ENCODE results near the gene INSC.

The INSC gene

GRCh38 chr11:15199693-15200092 lies 85.0 kb downstream of the INSC start:
- no peak for FAIRE-seq
- DNase-seq (ENCODE audit: insufficient read length, low spot score): no peak
- TF ChIP-seq POLR2A (IDR thresholded peaks at IDR 0.05; ENCODE audit: low read depth, low read length): no peak

DNA sequence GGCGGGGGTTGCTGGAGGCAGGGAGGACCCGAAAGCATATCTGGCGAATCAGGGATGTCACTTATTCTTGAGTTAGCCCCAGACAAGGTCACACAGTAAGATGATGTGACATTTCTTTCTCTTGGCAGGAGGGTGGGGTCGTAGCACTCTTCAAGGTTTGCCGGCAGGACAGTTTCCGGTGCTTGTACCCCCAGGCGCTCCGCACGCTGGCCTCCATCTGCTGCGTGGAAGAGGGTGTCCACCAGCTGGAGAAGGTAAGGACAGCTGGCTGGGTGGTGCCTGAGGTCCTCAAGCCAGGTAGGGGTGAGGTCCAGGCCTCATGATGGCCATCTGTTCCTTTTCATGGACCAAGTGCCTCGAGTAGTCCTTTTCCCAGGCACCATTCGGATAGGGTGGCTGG lies 86.0 kb downstream of the INSC start:
- DNase-seq (ENCODE audit: insufficient read length, low spot score) (no peak), FAIRE-seq (no peak)
- no peak for TF ChIP-seq SPI1 (IDR thresholded peaks at IDR 0.05; ENCODE audit: low read depth, low read length)
- no peak for TF ChIP-seq TAF1 (IDR thresholded peaks at IDR 0.05; ENCODE audit: low read depth, low read length)
- no peak for TF ChIP-seq POLR2A (IDR thresholded peaks at IDR 0.05; ENCODE audit: low read depth, low read length)
- no peak for TF ChIP-seq POU2F2 (IDR thresholded peaks at IDR 0.05; ENCODE audit: low read depth, low read length)
- TF ChIP-seq PAX5 (IDR thresholded peaks at IDR 0.05; ENCODE audit: insufficient read depth, low read length, severe bottlenecking): no peak
- TF ChIP-seq POLR2AphosphoS5 (IDR thresholded peaks at IDR 0.05; ENCODE audit: low read depth, low read length): no peak

DNA sequence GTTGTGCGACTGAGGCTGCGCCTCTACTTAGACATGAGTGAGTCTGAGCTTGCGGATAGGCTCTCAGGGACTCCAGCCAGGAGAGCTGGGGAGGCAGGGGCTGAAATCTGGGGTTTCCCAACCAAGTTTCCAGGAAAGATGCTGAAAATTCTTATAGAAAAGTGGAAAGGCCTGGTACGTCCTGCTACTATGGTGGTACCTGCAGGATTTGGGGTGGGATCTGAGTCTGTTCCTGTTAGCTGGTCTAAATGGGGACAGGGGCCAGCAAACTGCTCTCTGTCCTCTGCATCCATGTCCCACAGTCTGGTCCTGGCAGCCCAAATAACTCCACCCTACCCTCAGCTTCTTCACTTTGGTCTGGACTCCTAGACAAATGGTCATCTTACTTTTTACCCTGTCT lies 86.9 kb downstream of the INSC start:
- no peak for DNase-seq (ENCODE audit: insufficient read length, low spot score)
- FAIRE-seq: no peak
- TF ChIP-seq POLR2AphosphoS5 (IDR thresholded peaks at IDR 0.05; ENCODE audit: low read depth, low read length): no peak
- TF ChIP-seq PAX5 (IDR thresholded peaks at IDR 0.05; ENCODE audit: insufficient read depth, low read length, severe bottlenecking): no peak
- TF ChIP-seq POU2F2 (IDR thresholded peaks at IDR 0.05; ENCODE audit: low read depth, low read length): no peak
- TF ChIP-seq SPI1 (IDR thresholded peaks at IDR 0.05; ENCODE audit: low read depth, low read length): no peak
- TF ChIP-seq POLR2A (IDR thresholded peaks at IDR 0.05; ENCODE audit: low read depth, low read length): no peak
- TF ChIP-seq TAF1 (IDR thresholded peaks at IDR 0.05; ENCODE audit: low read depth, low read length): no peak

DNA sequence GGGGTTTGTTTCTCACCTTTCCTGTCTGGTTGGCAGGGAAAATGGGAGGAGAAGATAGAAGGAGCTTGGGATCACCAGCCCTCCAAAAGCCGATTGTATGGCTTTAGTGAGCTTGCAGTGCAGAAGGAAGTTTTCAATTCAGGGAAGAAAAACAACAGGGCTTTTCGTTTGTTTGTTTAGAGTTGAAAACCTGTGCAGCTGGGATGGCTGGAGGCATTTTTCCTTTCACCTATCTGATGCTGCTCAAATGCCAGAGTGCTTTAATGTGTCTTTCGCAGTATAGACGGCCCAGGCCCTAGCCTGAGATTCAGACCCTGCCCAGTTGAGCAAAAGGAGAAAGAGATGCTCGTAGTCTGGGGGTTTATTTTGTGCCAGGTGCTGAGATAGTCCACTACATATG lies 87.9 kb downstream of the INSC start:
- FAIRE-seq (no peak), DNase-seq (ENCODE audit: insufficient read length, low spot score) (no peak)
- TF ChIP-seq POLR2A (IDR thresholded peaks at IDR 0.05; ENCODE audit: low read depth, low read length): no peak
- TF ChIP-seq POLR2AphosphoS5 (IDR thresholded peaks at IDR 0.05; ENCODE audit: low read depth, low read length): no peak
- TF ChIP-seq PAX5 (IDR thresholded peaks at IDR 0.05; ENCODE audit: insufficient read depth, low read length, severe bottlenecking): no peak
- no peak for TF ChIP-seq TAF1 (IDR thresholded peaks at IDR 0.05; ENCODE audit: low read depth, low read length)
- no peak for TF ChIP-seq SPI1 (IDR thresholded peaks at IDR 0.05; ENCODE audit: low read depth, low read length)
- TF ChIP-seq POU2F2 (IDR thresholded peaks at IDR 0.05; ENCODE audit: low read depth, low read length): no peak

DNA sequence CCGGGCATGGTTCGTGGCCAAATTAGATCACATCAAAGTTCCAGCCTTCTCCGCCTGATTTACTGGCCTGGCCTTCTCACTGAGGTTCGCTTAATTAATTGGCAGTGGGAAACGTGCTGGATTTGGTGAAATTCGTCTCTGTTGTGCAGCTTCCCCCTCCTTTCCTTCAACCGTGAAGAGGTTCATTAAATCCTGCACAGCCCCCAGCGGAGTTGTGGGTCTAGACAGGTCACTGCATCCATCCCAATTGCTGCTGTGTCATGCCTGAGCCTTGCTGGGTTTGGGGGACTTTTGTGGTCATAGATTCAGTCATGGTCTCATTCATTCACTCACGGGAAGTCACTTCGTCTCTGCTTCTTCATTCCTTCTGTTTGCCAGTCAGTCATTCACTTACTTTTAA lies 90.0 kb downstream of the INSC start:
- TF ChIP-seq TAF1 (IDR thresholded peaks at IDR 0.05; ENCODE audit: low read depth, low read length) (no peak), POLR2A (IDR thresholded peaks at IDR 0.05; ENCODE audit: low read depth, low read length) (no peak), SPI1 (IDR thresholded peaks at IDR 0.05; ENCODE audit: low read depth, low read length) (no peak), POU2F2 (IDR thresholded peaks at IDR 0.05; ENCODE audit: low read depth, low read length) (no peak), POLR2AphosphoS5 (IDR thresholded peaks at IDR 0.05; ENCODE audit: low read depth, low read length) (no peak), PAX5 (IDR thresholded peaks at IDR 0.05; ENCODE audit: insufficient read depth, low read length, severe bottlenecking) (no peak)
- DNase-seq (ENCODE audit: insufficient read length, low spot score) (no peak), FAIRE-seq (no peak)

GRCh38 chr11:15206791-15207190 lies 92.1 kb downstream of the INSC start:
- FAIRE-seq (no peak), DNase-seq (ENCODE audit: insufficient read length, low spot score) (no peak)
- TF ChIP-seq POLR2A (IDR thresholded peaks at IDR 0.05; ENCODE audit: low read depth, low read length): no peak
- no peak for TF ChIP-seq TAF1 (IDR thresholded peaks at IDR 0.05; ENCODE audit: low read depth, low read length)
- no peak for TF ChIP-seq SPI1 (IDR thresholded peaks at IDR 0.05; ENCODE audit: low read depth, low read length)

GRCh38 chr11:15208378-15209222 lies 93.9 kb downstream of the INSC start:
- TF ChIP-seq TAF1 (IDR thresholded peaks at IDR 0.05; ENCODE audit: low read depth, low read length): no peak
- TF ChIP-seq POU2F2 (IDR thresholded peaks at IDR 0.05; ENCODE audit: low read depth, low read length): no peak
- no peak for TF ChIP-seq PAX5 (IDR thresholded peaks at IDR 0.05; ENCODE audit: insufficient read depth, low read length, severe bottlenecking)
- DNase-seq (ENCODE audit: insufficient read length, low spot score): peak; percentile 67
- peak; percentile 54 for FAIRE-seq

DNA sequence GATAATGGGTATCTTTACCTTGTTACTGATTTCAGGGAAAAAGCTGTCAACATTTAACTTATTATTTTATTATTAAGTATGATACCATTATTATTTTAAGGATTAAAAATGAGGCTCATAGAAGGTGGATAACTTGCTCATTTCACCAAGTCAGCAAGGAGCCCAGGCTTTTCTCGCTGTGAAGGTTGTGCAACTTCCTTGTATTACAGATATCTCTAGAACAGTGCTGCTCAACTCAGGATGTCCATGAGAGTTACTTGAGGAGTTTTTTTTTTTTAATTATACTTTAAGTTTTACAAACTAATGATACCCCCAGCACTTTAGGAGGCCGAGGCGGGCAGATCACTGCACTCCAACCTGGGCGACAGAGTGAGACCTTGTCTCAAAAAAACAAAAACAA lies 98.2 kb downstream of the INSC start:
- no peak for FAIRE-seq
- no peak for TF ChIP-seq TAF1 (IDR thresholded peaks at IDR 0.05; ENCODE audit: low read depth, low read length)
- TF ChIP-seq POU2F2 (IDR thresholded peaks at IDR 0.05; ENCODE audit: low read depth, low read length): no peak
- TF ChIP-seq PAX5 (IDR thresholded peaks at IDR 0.05; ENCODE audit: insufficient read depth, low read length, severe bottlenecking): no peak
- no peak for TF ChIP-seq POLR2AphosphoS5 (IDR thresholded peaks at IDR 0.05; ENCODE audit: low read depth, low read length)
- TF ChIP-seq SPI1 (IDR thresholded peaks at IDR 0.05; ENCODE audit: low read depth, low read length): no peak
- TF ChIP-seq POLR2A (IDR thresholded peaks at IDR 0.05; ENCODE audit: low read depth, low read length): no peak
- DNase-seq (ENCODE audit: insufficient read length, low spot score): no peak

DNA sequence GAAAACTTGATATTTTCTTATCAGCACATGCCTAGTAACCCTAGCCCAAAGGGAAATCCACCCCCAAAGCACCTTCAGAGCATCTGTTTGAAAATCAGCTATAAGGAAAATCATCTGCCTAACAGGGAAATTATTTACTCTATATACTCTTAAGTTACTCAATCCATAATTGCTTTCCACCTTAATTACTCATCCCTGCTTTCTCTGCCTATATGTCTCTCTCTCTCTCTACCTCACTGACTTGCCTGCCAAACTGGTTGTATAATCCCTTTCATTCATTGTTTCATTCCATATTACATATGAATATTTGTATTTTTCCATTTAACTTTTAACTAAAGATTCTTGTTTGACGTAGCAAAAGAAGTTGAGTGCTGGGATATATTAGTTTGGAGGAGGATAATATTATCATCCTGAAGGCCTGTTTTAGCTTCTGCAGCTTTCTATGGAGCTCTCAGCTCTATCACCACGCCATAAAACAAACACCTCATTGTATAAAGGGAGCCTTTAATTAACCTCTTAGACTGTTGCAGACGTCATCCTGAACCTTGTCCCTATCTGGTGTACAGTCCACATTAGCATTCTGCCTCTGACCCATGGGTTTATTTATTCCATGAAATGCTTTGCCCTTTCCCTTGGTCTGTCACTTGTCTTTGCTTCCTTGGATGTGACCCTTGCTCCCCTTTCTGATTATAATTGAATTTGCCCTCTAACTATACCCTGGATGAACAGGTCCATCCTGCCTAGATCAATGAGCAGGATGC lies 98.9 kb downstream of the INSC start:
- TF ChIP-seq TAF1 (IDR thresholded peaks at IDR 0.05; ENCODE audit: low read depth, low read length): no peak
- DNase-seq (ENCODE audit: insufficient read length, low spot score) (no peak), FAIRE-seq (no peak)

- no peak for TF ChIP-seq TAF1 (IDR thresholded peaks at IDR 0.05; ENCODE audit: low read depth, low read length)
- TF ChIP-seq POLR2AphosphoS5 (IDR thresholded peaks at IDR 0.05; ENCODE audit: low read depth, low read length): no peak
- TF ChIP-seq POU2F2 (IDR thresholded peaks at IDR 0.05; ENCODE audit: low read depth, low read length): no peak
- no peak for FAIRE-seq
Observed at GRCh38 chr11:15215005-15215404, 100.3 kb downstream of the INSC start.

More at GRCh38 chr11:15215005-15215404, 100.3 kb downstream of the INSC start:
- no peak for DNase-seq (ENCODE audit: insufficient read length, low spot score)

Measured in GM12891 (cell line).